ENCODE results near the gene DMPK. TPM values are rescaled to one million over a fixed set of nuclear protein-coding genes. Genes with fewer than 3 reads are reported as not detected.

Gene DMPK
- total RNA-seq, 2 experiments from 2014 or later: 14.9 to 34.7 TPM

GRCh38 chr19:45798995-45799517 is 16.8 kb upstream of the DMPK start:
- no peaks in the 10 kb centered on the region for H3K36me3 ChIP-seq (ENCODE audit: insufficient read depth, low read length)
- BruUV-seq (replicated peaks): no TSS peak
- no peaks in the 10 kb centered on the region for H3K79me2 ChIP-seq (ENCODE audit: insufficient read depth, low read depth, low read length)
- no peaks in the 10 kb centered on the region for H3K9me3 ChIP-seq (ENCODE audit: low read length)
- H2AFZ ChIP-seq (ENCODE audit: low read length): no peak overlapping the region
- TF ChIP-seq CTCF (conservative IDR thresholded peaks at IDR 0.05; ENCODE audit: low read length) (peak; percentile 87), EZH2phosphoT487 (IDR thresholded peaks at IDR 0.05; ENCODE audit: borderline replicate concordance, low read depth, low read length) (no peak)
- POLR2A ChIA-PET: interaction anchor here (0.7 kb wide), 1 partner anchor 25 kb away, joined by 4 read pairs; no protein-coding TSS in a partner anchor
- no peaks in the 10 kb centered on the region for H4K20me1 ChIP-seq (ENCODE audit: insufficient read depth, low read length)
- CTCF ChIA-PET (ENCODE audit: unreplicated experiment): interaction anchor here (1.7 kb wide), 1 partner anchor 30 kb away, joined by 5 read pairs; the partner anchor contains the start of gene SIX5
- peak overlapping the region; percentile 40 for H3K4me2 ChIP-seq (ENCODE audit: low read length)
- no peak overlapping the region for H3K27ac ChIP-seq (ENCODE audit: low read depth, low read length, poor library complexity, severe bottlenecking)
- peaks cover 11% of the 10 kb centered on the region for H3K4me1 ChIP-seq (ENCODE audit: insufficient read depth, low read length, poor library complexity, severe bottlenecking)
- peak; percentile 70 for DNase-seq (ENCODE audit: low spot score)
- intact Hi-C loops (cut with micrococcal nuclease; ENCODE audit: unreplicated experiment): loop anchor here (1.0 kb wide), 1 partner anchor 29 kb away; no protein-coding TSS in a partner anchor
- no peak overlapping the region for H3K4me3 ChIP-seq (ENCODE audit: low read depth, low read length, poor library complexity, severe bottlenecking)
- no peaks in the 10 kb centered on the region for H3K9me2 ChIP-seq (ENCODE audit: insufficient read depth, low read length)

GRCh38 chr19:45794627-45795026 is 12.3 kb upstream of the DMPK start:
- POLR2A ChIA-PET: interaction anchor here (0.9 kb wide), 1 partner anchor 133 kb away, joined by 3 read pairs; no protein-coding TSS in a partner anchor
- no TSS peak for BruUV-seq (replicated peaks)
- peaks cover 28% of the 10 kb centered on the region for H3K4me1 ChIP-seq (ENCODE audit: insufficient read depth, low read length, poor library complexity, severe bottlenecking)
- H3K9me2 ChIP-seq (ENCODE audit: insufficient read depth, low read length): no peaks in the 10 kb centered on the region
- no peak overlapping the region for H3K27ac ChIP-seq (ENCODE audit: low read depth, low read length, poor library complexity, severe bottlenecking)
- no peak overlapping the region for H3K4me3 ChIP-seq (ENCODE audit: low read depth, low read length, poor library complexity, severe bottlenecking)
- no peaks in the 10 kb centered on the region for H3K9me3 ChIP-seq (ENCODE audit: low read length)
- no peak overlapping the region for H2AFZ ChIP-seq (ENCODE audit: low read length)
- intact Hi-C loops (cut with micrococcal nuclease; ENCODE audit: unreplicated experiment): no loop called here
- peaks cover 11% of the 10 kb centered on the region; the same call in 1 of the 2 replicates for H3K79me2 ChIP-seq (ENCODE audit: insufficient read depth, low read depth, low read length)
- no peak for DNase-seq (ENCODE audit: low spot score)
- H3K36me3 ChIP-seq (ENCODE audit: insufficient read depth, low read length): peaks cover 6% of the 10 kb centered on the region; the same call in 1 of the 2 replicates
- H3K4me2 ChIP-seq (ENCODE audit: low read length): no peak overlapping the region
- CTCF ChIA-PET (ENCODE audit: unreplicated experiment): no interaction called here
- TF ChIP-seq EZH2phosphoT487 (IDR thresholded peaks at IDR 0.05; ENCODE audit: borderline replicate concordance, low read depth, low read length) (no peak), CTCF (conservative IDR thresholded peaks at IDR 0.05; ENCODE audit: low read length) (no peak)
- 0 out of 2 replicates have a peak, but pooled peaks cover 11% of the 10 kb centered on the region for H4K20me1 ChIP-seq (ENCODE audit: insufficient read depth, low read length)

GRCh38 chr19:45793876-45794275 is 11.6 kb upstream of the DMPK start:
- peaks cover 25% of the 10 kb centered on the region for H3K4me1 ChIP-seq (ENCODE audit: insufficient read depth, low read length, poor library complexity, severe bottlenecking)
- H3K36me3 ChIP-seq (ENCODE audit: insufficient read depth, low read length): peaks cover 14% of the 10 kb centered on the region
- H3K27ac ChIP-seq (ENCODE audit: low read depth, low read length, poor library complexity, severe bottlenecking): no peak overlapping the region
- intact Hi-C loops (cut with micrococcal nuclease; ENCODE audit: unreplicated experiment): no loop called here
- no TSS peak for BruUV-seq (replicated peaks)
- H3K79me2 ChIP-seq (ENCODE audit: insufficient read depth, low read depth, low read length): peaks cover 11% of the 10 kb centered on the region; the same call in 1 of the 2 replicates
- no peak for TF ChIP-seq EZH2phosphoT487 (IDR thresholded peaks at IDR 0.05; ENCODE audit: borderline replicate concordance, low read depth, low read length)
- no peak for TF ChIP-seq CTCF (conservative IDR thresholded peaks at IDR 0.05; ENCODE audit: low read length)
- H3K9me2 ChIP-seq (ENCODE audit: insufficient read depth, low read length): no peaks in the 10 kb centered on the region
- no peaks in the 10 kb centered on the region for H3K9me3 ChIP-seq (ENCODE audit: low read length)
- H2AFZ ChIP-seq (ENCODE audit: low read length): no peak overlapping the region
- ChIA-PET POLR2A (no interaction called here), CTCF (ENCODE audit: unreplicated experiment) (no interaction called here)
- H3K4me2 ChIP-seq (ENCODE audit: low read length): no peak overlapping the region
- DNase-seq (ENCODE audit: low spot score): no peak
- 0 out of 2 replicates have a peak, but pooled peaks cover 11% of the 10 kb centered on the region for H4K20me1 ChIP-seq (ENCODE audit: insufficient read depth, low read length)
- H3K4me3 ChIP-seq (ENCODE audit: low read depth, low read length, poor library complexity, severe bottlenecking): no peak overlapping the region
